Fibroblast of upper back skin (primary cell): ENCODE data around the gene RABGGTB.
A peak's percentile ranks its signal among the peaks of the same experiment; 100 is the strongest.
"Not testable (repeated sequence)": the region's sequence is repeated elsewhere in the genome, so short reads cannot be mapped to it uniquely, and the experiment has no call there.

ENCODE experiments used
- DNase-seq: peaks from one replicate; pipeline ENCODE4 v3.0.0-alpha.2; 2013

The RABGGTB gene

DNA sequence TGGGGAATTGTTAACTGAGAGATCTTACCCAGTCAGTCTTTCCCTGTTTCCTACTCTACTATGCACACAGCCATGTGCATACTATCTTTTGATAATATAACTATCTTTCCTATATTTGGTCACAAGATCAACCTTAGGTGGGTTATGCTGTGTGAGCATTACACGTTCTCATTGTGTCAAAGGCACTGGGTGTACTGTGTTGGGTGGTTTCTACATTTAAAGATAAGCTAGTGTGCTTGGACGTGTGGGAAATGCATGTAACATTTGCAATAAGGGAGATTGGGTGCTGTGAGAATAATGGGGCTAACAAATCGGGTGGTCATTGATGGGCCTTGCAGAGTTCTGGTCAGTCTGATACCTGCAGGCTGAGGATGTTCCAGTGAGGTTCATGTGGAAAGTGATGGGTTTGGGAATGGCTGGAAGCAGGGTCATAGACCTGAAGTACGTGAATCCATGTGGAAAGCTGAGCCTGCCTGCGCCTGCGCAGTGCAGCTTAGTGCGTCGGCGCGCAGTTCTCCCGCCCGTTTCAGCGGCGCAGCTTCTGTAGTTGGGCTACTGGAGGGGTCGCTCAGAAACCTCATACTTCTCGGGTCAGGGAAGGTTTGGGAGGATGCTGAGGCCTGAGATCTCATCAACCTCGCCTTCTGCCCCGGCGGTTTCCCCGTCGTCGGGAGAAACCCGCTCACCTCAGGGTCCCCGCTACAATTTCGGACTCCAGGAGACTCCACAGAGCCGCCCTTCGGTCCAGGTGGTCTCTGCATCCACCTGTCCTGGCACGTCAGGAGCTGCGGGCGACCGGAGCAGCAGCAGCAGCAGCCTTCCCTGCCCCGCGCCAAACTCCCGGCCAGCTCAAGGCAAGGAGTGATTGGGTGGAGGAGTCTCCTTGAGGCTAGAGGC is 10.6 kb downstream of the RABGGTB start, which contains the start of gene MSH4:
Gene MSH4 (plus strand): TSS at position 507 of the 897 bp plus-strand sequence. CDS start 104 bp downstream, at position 611.
- peak; percentile 12 for DNase-seq

DNA sequence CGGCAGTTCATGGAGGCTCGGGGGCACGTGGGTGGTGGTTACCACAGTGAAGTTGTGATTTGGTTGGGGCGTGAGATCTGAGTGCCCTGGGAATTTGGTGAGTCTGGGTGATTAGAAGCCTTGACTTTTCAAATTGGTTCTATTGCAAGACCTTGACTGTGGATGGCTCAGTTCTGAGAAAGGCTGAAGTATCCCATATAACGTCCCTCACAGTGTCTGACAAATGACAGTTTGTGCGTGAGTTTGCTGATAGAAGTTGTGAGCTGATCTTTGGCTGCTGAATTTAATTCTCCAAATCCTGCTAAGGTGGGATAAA is 11.2 kb downstream of the RABGGTB start:
- DNase-seq = no peak

DNA sequence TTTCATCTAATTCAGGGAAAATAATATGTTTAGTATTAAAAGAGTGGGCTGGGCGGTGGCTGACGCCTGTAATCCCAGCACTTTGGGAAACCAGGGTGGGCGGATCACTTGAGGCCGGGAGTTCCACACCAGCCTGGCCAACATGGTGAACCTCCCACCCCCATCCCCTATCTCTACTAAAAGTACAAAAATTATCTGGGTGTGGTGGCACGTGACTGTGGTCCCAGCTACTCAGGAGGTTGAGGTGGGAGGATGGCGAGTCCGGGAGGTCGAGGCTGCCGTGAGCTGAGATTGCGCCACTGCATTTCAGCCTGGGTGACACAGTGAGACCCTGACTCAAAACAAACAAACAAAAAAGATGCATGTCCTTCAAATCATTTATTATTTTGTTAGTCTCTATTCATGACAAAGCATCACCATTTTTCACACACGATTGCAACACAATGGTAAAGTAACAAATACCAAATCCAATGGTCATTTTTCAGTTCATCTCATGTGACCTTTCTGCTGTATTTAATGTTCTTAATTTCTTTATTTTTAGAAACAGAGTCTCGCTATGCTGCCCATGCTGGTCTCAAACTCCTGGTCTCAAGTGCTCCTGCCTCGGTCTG is 11.7 kb downstream of the RABGGTB start:
- no peak for DNase-seq

DNA sequence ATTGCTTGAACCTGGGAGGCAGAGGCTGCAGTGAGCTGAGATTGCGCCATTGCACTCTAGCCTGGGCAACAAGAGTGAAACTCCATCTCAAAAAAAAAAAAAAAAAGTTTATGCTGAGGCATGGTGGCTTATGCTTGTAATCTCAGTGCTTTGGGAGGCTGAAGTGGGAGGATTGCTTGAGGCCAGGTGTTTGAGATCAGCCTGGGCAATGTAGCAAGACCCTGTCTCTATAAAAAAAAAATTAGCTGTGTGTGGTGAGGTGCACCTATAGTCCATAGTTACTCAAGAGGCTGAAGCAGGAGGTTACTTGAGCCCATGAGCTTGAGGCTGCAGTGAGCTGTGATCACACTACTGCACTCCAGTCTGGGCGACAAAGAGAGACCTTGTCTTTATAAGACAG is 15.4 kb downstream of the RABGGTB start:
- DNase-seq = not testable (repeated sequence)

DNA sequence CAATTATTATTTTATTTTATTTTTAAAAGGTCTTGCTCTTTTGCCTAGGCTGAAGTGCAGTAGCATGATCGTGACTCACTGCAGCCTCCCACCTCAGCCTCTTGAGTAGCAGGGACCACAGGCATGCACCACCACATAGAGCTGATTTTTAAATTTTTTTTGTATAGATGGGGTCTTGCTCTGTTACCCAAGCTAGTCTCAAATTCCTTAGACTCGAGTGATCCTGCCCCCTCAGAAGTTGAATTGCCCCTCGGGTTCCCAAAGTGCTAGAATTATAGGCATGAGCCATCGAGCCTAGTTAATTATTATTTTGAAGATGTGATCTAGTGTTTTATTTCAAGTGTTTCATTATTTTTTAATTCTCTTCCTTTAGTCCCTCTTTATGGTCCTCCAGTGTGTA is 22.9 kb downstream of the RABGGTB start:
- no peak for DNase-seq

DNA sequence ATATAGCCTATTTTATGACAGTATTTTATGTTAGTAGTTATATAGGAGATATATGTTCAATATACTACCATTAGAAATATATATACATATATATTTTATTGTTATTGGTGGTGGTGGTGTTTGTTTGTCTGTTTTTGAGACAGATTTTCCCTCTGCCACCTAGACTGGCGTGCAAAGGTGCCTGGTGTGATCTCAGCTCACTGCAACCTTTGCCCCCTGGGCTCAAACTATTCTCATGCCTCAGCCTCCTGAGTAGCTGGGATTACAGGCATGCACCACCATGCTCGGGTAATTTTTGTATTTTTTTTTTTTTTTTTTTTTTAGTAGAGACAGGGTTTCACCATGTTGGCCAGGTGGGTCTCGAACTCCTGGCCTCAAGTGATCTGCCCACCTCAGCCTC is 24.1 kb downstream of the RABGGTB start:
- DNase-seq = not testable (repeated sequence)

DNA sequence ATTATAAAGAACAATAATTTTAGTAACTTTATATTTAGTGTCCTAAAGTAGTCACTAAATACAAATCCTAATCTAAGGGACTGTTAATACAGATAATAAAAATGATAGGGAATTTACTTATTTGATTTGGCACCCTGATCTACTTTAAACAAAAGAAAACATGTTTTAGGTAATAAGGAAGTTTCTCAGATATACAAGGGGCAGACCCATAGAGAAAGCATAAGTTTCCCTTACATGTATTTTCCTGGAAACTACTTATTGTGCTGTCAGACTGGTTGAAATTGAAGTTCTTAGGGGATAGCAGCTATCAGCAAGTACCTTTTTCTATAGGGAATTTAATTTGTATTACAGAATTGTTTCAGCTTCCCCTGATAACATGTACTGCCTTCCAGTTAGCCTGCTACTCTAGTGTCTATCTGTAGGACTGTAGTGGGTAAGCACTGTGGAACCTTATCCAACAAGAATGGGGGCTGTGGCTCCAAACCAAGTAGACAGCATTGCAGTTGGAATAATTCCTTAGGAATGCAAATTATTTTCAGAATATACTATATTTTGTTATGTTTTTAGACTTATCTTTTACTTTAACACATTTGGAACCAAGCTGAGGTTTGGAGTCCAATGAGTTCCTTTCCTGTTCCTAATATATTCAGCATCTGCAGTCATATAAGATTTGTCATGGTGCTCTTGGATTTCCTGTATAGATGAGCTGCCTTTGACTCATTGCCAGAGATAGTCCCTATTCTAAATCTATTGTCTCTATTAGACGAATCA is 25.3 kb downstream of the RABGGTB start:
- peak; percentile 76 for DNase-seq

DNA sequence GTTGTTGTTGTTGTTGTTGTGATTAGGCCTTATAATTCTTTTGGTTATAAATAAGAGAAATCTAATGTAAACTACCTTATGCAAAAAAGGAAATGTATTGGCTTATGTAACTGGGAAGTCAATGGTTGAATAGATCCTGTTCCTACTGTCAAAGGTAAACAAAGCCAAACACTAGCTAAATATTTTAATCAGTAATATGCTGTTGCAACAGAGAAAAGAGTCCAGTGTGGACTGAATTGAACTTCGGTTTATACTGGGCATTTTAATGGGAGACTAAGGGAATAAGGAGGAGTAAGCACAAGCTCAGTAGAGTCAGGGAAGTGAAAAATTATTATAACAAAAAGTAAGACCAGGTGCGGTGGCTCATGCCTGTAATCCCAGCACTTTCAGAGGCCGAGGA is 26.0 kb downstream of the RABGGTB start:
- DNase-seq = no peak

DNA sequence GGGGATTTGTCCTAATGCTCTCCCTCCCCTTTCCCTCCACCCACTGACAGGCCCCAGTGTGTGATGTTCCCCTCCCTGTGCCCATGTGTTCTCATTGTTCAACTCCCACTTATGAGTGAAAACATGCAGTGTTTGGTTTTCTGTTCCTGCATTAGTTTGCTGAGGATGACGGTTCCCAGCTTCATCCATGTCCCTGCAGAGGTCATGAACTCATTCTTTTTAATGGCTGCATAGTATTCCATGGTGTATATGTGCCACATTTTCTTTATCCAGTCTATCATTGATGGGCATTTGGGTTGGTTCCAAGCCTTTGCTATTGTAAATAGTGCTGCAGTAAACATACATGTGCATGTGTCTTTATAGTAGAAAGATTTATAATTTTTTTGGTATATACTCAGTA is 37.5 kb downstream of the RABGGTB start:
- not testable (repeated sequence) for DNase-seq

DNA sequence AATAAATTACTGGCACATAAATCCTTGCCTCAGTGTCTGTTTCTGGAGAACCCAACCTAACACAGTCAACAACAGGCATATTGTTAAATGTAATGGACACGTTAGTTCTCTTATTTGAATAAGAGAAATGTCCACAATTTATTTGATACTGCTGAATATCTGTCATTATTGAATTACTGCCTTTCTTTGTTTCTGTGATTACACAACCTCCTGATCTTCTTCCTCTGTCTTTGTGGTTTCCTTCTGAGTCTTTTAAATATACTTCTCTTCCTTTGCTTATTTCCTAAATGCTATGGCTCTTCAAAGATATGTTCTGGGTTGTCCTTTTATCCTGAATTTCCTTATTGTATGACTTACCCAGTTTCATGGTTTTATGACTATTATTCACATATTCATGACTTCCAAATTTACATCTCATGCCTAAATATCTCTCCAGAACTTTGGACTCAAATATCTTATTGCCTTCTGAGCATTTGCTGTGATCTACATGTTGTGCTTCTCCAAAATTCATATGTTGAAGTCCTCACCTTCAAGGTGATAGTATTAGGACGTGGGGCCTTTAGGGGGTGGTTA is 50.6 kb downstream of the RABGGTB start:
- no peak for DNase-seq

DNA sequence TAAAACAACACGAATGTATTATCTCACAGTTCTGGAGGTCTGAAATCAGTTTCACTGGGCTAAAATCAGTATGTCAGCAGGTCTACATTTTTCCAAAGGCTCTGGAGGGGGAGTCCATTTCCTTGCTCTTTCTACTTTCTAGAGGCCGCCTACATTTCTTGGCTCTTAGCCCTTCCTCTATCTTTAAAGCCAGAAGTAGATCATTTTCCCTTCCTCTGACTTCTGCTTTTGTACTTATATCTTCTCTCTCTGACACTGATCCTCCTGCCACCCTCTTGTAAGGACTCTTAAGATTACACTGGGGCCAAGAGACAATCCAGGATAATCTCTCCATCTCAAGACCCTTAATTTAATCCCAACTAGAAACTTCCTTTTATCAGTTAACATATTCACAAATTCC is 52.0 kb downstream of the RABGGTB start:
- no peak for DNase-seq

DNA sequence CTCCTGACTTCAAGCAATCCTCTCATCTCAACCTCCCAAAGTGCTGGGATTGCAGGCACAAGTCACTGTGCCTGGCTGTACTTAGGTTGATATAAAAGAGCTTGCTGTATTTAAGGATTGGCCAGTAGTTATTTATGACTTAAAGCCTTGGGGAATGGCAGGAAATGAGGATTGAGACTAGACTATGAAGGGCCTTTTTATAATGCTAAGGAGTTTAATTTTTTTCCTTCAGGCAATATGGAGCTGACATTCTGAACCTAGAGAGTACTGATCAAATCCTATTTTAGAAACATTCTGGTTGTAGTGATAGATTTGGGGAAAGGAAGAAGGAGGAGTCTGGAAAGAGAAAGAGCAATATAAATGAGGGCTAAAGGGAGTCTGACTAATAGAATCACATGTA is 55.4 kb downstream of the RABGGTB start:
- no peak for DNase-seq
